Measurements from ENCODE around the gene EGFL7. TPM values are rescaled to one million over a fixed set of nuclear protein-coding genes. Genes with fewer than 3 reads are reported as not detected.

The EGFL7 gene
- total and polyA plus RNA-seq, 4 donors = 32.1 to 39.7 (median 36.5) TPM

DNA sequence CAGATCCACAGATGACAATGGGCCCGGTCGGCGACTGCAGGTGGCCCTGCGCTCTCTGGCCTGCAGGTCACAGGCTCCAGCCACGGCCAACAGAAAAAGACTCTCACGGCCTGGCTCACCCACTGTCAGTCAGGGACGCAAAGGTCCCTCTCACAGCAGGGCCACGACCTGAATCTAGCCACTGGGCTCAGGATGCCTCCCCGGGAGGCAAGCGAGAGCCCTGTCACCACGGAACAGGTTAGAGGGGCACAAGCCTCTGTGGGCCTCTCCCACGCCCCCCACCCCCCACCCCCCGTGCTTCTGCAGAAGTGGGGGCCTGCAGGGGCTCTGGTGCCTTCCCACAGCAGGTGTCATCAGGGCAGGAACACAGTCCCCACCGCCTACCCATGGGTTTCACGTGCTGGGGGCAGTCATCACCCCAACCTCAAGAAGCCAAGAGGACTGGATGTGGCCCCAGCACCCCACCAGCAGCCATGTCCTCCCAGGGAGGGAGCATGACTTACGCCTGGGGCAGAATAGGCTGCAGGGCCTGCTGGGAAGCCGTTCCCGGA lies 17.3 kb upstream of the EGFL7 start (continued):
- TF ChIP-seq, protein P1, sequence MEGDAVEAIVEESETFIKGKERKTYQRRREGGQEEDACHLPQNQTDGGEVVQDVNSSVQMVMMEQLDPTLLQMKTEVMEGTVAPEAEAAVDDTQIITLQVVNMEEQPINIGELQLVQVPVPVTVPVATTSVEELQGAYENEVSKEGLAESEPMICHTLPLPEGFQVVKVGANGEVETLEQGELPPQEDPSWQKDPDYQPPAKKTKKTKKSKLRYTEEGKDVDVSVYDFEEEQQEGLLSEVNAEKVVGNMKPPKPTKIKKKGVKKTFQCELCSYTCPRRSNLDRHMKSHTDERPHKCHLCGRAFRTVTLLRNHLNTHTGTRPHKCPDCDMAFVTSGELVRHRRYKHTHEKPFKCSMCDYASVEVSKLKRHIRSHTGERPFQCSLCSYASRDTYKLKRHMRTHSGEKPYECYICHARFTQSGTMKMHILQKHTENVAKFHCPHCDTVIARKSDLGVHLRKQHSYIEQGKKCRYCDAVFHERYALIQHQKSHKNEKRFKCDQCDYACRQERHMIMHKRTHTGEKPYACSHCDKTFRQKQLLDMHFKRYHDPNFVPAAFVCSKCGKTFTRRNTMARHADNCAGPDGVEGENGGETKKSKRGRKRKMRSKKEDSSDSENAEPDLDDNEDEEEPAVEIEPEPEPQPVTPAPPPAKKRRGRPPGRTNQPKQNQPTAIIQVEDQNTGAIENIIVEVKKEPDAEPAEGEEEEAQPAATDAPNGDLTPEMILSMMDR (IDR thresholded peaks at IDR 0.05; ENCODE audit: low read depth, low read length, missing input control) = no peak
- no peak for TF ChIP-seq RXRA (IDR thresholded peaks at IDR 0.05)

DNA sequence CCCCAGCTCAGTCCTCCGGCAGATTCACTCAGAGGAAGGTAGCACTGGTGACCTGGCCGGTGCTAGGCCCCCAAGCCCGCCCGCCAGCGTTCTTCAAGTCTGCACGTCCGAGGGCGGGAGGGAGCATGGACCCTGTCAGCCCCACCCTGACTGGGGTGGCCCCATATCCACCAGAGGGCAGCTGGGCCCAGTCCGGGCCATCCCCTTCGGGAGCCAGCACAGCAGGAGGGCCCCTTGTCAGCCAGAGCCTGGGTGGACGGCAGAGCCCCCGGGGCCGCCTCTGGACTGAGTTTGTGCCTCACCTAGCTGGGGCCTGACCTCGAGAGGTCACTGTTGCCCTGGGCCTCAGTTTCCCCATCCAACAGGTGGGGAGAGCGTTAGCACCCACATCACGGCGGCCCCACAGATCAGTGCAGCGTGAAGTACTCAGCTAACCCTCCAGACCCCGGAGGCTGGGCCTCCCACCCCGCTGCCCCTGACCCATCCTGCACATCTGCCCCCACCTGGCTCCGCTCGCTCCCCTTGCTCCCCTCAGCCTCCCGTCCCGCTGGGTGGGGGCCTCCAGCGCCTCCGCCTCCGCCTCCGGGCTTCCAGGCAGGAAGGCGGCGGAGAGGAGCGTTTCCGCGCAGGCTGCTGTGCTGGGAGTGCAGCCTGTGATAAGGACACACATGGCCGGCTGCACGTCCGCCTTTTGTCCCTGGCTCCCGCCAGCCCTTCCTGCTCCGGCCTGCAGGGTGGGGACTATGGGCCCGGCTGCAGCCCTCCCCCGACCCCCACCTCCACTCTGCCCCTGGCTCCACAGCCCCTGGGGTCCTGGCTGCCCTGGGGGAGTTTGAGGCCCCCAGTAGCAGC lies 16.6 kb upstream of the EGFL7 start:
- peak; percentile 59 for DNase-seq (ENCODE audit: low spot score)
- Histone ChIP-seq H3K9me3 (ENCODE audit: control insufficient read depth in 4 of 4, low read length in 3 of 4) (no peaks in the 10 kb centered on the region), H3K27ac (ENCODE audit: low read depth in 1 of 2, low read length in 2 of 2) (peak overlapping the region; percentile 65 to 82), H3K9ac (ENCODE audit: low read depth in 1 of 2, low read length in 2 of 2) (no peak overlapping the region), H3K36me3 (ENCODE audit: control insufficient read depth in 4 of 4, insufficient read depth in 3 of 4, low read depth in 1 of 4, low read length in 3 of 4) (no peaks in the 10 kb centered on the region), H3K4me3 (ENCODE audit: low read depth in 1 of 3, low read length in 3 of 3) (no peak overlapping the region), H3K27me3 (ENCODE audit: control insufficient read depth in 4 of 4, insufficient read depth in 4 of 4, low read length in 3 of 4) (no peaks in the 10 kb centered on the region), H3K4me1 (ENCODE audit: control insufficient read depth in 4 of 4, insufficient read depth in 4 of 4, low read length in 3 of 4) (peaks cover 0 to 15% (median 11%) of the 10 kb centered on the region in 4 donors)
- TF ChIP-seq SP1 (IDR thresholded peaks at IDR 0.05) (peak; percentile 38), NR2F2 (IDR thresholded peaks at IDR 0.05) (peak; percentile 83), HNF4A (conservative IDR thresholded peaks at IDR 0.05) (no peak), RXRA (IDR thresholded peaks at IDR 0.05) (peak in 1 of 2 donors; percentile 9), FOXA1 (IDR thresholded peaks at IDR 0.05) (no peak), YY1 (IDR thresholded peaks at IDR 0.05) (no peak)
- WGBS = 65% methylated on average over 40 of the region's 40 CpGs

DNA sequence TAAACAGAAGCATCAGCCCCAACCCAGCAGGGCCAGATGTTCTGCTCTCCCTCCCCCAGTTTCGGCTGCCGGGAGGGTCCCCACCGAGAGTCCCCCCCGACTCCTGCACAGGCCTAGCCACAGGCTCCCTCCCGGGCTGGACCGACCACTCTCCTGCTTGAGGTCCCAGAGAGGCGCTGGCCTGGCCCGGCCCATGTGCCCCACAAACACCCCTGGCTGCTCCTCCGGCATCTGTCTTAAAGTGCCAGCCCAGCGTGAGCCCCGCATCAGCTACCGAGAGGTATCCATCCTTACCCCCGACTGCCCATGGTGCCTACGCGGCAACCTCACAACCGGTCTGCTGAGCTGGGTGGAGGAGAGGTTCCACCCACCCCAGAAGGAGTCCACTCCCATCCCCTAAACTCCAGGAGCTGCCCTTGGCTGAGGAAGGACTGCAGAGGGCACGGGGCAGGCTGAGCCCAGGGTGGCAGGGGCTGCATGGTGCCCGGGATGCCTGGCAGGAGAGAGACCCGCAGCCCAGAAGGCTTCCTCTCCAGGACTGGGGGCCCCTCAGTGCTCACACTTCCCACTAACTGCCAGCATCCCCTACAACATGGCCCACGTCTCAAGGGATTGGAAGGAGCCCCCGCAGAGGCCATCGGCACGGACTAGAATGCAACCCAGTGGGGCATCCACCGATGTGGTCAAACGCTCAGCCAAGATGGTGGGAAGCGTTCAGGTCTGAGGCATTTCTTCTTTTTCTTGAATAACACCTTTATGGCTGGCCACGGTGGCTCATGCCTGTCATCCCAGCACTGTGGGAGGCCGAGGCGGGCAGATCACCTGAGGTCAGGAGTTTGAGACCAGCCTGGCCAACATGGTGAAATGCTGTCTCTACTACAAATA lies 15.6 kb upstream of the EGFL7 start:
- H3K4me3 ChIP-seq (ENCODE audit: low read depth in 1 of 3, low read length in 3 of 3) = no peak overlapping the region
- H3K27me3 ChIP-seq (ENCODE audit: control insufficient read depth in 4 of 4, insufficient read depth in 4 of 4, low read length in 3 of 4) = no peaks in the 10 kb centered on the region
- 78% methylated on average over 29 of the region's 29 CpGs for WGBS
- peaks cover 0 to 15% (median 11%) of the 10 kb centered on the region in 4 donors for H3K4me1 ChIP-seq (ENCODE audit: control insufficient read depth in 4 of 4, insufficient read depth in 4 of 4, low read length in 3 of 4)
- H3K9ac ChIP-seq (ENCODE audit: low read depth in 1 of 2, low read length in 2 of 2) = no peak overlapping the region
- peak overlapping the region; percentile 56 to 82 for H3K27ac ChIP-seq (ENCODE audit: low read depth in 1 of 2, low read length in 2 of 2)
- no peaks in the 10 kb centered on the region for H3K36me3 ChIP-seq (ENCODE audit: control insufficient read depth in 4 of 4, insufficient read depth in 3 of 4, low read depth in 1 of 4, low read length in 3 of 4)
- DNase-seq (ENCODE audit: low spot score) = peak; percentile 34
- H3K9me3 ChIP-seq (ENCODE audit: control insufficient read depth in 4 of 4, low read length in 3 of 4) = no peaks in the 10 kb centered on the region
- TF ChIP-seq GABPA (IDR thresholded peaks at IDR 0.05 in 1 of 2, conservative IDR thresholded peaks at IDR 0.05 in 1 of 2) (no peak), HNF4G (IDR thresholded peaks at IDR 0.05) (no peak), FOXA1 (IDR thresholded peaks at IDR 0.05) (no peak), SP1 (IDR thresholded peaks at IDR 0.05) (no peak), JUND (IDR thresholded peaks at IDR 0.05) (no peak), HNF4A (conservative IDR thresholded peaks at IDR 0.05) (no peak), RXRA (IDR thresholded peaks at IDR 0.05) (no peak), NR2F2 (IDR thresholded peaks at IDR 0.05) (no peak), FOXA2 (IDR thresholded peaks at IDR 0.05) (no peak), TAF1 (conservative IDR thresholded peaks at IDR 0.05) (no peak), RAD21 (IDR thresholded peaks at IDR 0.05) (no peak)
- TF ChIP-seq, protein P1 (IDR thresholded peaks at IDR 0.05; ENCODE audit: low read depth, low read length, missing input control) = no peak
- TF ChIP-seq, protein P2, sequence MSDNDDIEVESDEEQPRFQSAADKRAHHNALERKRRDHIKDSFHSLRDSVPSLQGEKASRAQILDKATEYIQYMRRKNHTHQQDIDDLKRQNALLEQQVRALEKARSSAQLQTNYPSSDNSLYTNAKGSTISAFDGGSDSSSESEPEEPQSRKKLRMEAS (IDR thresholded peaks at IDR 0.05) = no peak
- TF ChIP-seq, protein P3, sequence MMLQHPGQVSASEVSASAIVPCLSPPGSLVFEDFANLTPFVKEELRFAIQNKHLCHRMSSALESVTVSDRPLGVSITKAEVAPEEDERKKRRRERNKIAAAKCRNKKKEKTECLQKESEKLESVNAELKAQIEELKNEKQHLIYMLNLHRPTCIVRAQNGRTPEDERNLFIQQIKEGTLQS (IDR thresholded peaks at IDR 0.05) = no peak
- TF ChIP-seq, protein P4, sequence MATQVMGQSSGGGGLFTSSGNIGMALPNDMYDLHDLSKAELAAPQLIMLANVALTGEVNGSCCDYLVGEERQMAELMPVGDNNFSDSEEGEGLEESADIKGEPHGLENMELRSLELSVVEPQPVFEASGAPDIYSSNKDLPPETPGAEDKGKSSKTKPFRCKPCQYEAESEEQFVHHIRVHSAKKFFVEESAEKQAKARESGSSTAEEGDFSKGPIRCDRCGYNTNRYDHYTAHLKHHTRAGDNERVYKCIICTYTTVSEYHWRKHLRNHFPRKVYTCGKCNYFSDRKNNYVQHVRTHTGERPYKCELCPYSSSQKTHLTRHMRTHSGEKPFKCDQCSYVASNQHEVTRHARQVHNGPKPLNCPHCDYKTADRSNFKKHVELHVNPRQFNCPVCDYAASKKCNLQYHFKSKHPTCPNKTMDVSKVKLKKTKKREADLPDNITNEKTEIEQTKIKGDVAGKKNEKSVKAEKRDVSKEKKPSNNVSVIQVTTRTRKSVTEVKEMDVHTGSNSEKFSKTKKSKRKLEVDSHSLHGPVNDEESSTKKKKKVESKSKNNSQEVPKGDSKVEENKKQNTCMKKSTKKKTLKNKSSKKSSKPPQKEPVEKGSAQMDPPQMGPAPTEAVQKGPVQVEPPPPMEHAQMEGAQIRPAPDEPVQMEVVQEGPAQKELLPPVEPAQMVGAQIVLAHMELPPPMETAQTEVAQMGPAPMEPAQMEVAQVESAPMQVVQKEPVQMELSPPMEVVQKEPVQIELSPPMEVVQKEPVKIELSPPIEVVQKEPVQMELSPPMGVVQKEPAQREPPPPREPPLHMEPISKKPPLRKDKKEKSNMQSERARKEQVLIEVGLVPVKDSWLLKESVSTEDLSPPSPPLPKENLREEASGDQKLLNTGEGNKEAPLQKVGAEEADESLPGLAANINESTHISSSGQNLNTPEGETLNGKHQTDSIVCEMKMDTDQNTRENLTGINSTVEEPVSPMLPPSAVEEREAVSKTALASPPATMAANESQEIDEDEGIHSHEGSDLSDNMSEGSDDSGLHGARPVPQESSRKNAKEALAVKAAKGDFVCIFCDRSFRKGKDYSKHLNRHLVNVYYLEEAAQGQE (IDR thresholded peaks at IDR 0.05) = no peak
